MM.1S (cell line): Measurements from ENCODE around the gene LMNTD1.

ENCODE experiments used
- DNase-seq: peaks from one replicate; pipeline ENCODE4 v3.0.0-alpha.2; 2015
- H2AFZ ChIP-seq: fragments of 300-600 bp; sonication (generic); 2 replicates; pipeline ENCODE4 v1.6.0; 2016; ENCODE audit warnings: antibody characterized with exemption, low read length
- H3F3A ChIP-seq: fragments of 300-600 bp; sonication (generic); 2 replicates; pipeline ENCODE4 v1.6.1; 2016; ENCODE audit warnings: mild to moderate bottlenecking, antibody characterized with exemption, low read length, moderate library complexity, mixed read lengths; ENCODE audit not compliant: insufficient read depth
- H3K27ac ChIP-seq: fragments of 300-600 bp; sonication (generic); 2 replicates; pipeline ENCODE4 v1.5.1; 2016; ENCODE audit warnings: mild to moderate bottlenecking, low read length
- H3K27me3 ChIP-seq: fragments of 300-600 bp; sonication (generic); replicated peaks from 2 replicates; pipeline ENCODE4 v1.6.0; 2016; ENCODE audit warnings: low read length; ENCODE audit not compliant: insufficient read depth
- H3K36me3 ChIP-seq: fragments of 300-600 bp; sonication (generic); replicated peaks from 2 replicates; pipeline ENCODE4 v1.6.1; 2016; ENCODE audit warnings: mild to moderate bottlenecking, low read length, mixed read lengths; ENCODE audit not compliant: insufficient read depth
- H3K4me1 ChIP-seq: fragments of 300-600 bp; sonication (generic); 2 replicates; pipeline ENCODE4 v1.6.1; 2016; ENCODE audit warnings: low read length, mixed read lengths
- H3K4me2 ChIP-seq: fragments of 300-600 bp; sonication (generic); 2 replicates; pipeline ENCODE4 v1.6.0; 2016; ENCODE audit warnings: low read depth, low read length
- H3K4me3 ChIP-seq: fragments of 300-600 bp; sonication (generic); 2 replicates; pipeline ENCODE4 v1.5.1; 2016; ENCODE audit warnings: low read length, mixed read lengths
- H3K79me2 ChIP-seq: fragments of 300-600 bp; sonication (generic); 2 replicates; pipeline ENCODE4 v1.6.1; 2016; ENCODE audit warnings: mixed run types, low read length, mixed read lengths
- H3K9ac ChIP-seq: fragments of 300-600 bp; sonication (generic); 2 replicates; pipeline ENCODE4 v1.6.1; 2016; ENCODE audit warnings: low read length, mixed read lengths
- H3K9me2 ChIP-seq: fragments of 300-600 bp; sonication (generic); replicated peaks from 2 replicates; pipeline ENCODE4 v1.6.1; 2016; ENCODE audit warnings: mild to moderate bottlenecking, low read length, mixed read lengths; ENCODE audit not compliant: insufficient read depth
- H3K9me3 ChIP-seq: fragments of 300-600 bp; sonication (generic); replicated peaks from 2 replicates; pipeline ENCODE4 v1.6.1; 2016; ENCODE audit warnings: mild to moderate bottlenecking, low read length, mixed read lengths; ENCODE audit not compliant: insufficient read depth
- H4K20me1 ChIP-seq: fragments of 300-600 bp; sonication (generic); 2 replicates; pipeline ENCODE4 v1.6.1; 2016; ENCODE audit warnings: mild to moderate bottlenecking, low read length, moderate library complexity, mixed read lengths; ENCODE audit not compliant: insufficient read depth
- CTCF ChIP-seq: fragments of 300-600 bp; sonication (generic); IDR thresholded peaks from 2 replicates; pipeline ENCODE4 v1.5.1; 2016; ENCODE audit warnings: antibody characterized with exemption, low read length, mixed read lengths
- EZH2 ChIP-seq: fragments of 300-600 bp; sonication (generic); optimal IDR thresholded peaks from 2 replicates; pipeline ENCODE3; 2017; ENCODE audit warnings: low read depth, mild to moderate bottlenecking, antibody characterized with exemption, low read length, mixed read lengths
- EZH2phosphoT487 ChIP-seq: fragments of 300-600 bp; sonication (generic); IDR thresholded peaks from 2 replicates; pipeline ENCODE4 v1.6.1; 2018; ENCODE audit warnings: antibody characterized with exemption, low read length

LMNTD1 gene

GRCh38 chr12:25501549-25501948 lies 51.5 kb downstream of the LMNTD1 start:
- Histone ChIP-seq H3K4me3 (no peak overlapping the region), H3K9me3 (no peaks in the 10 kb centered on the region), H3K36me3 (no peaks in the 10 kb centered on the region), H3K4me1 (no peaks in the 10 kb centered on the region), H2AFZ (no peak overlapping the region), H4K20me1 (no peaks in the 10 kb centered on the region), H3K9me2 (no peaks in the 10 kb centered on the region), H3K27ac (no peak overlapping the region), H3F3A (no peaks in the 10 kb centered on the region), H3K27me3 (no peaks in the 10 kb centered on the region), H3K79me2 (no peaks in the 10 kb centered on the region), H3K9ac (no peak overlapping the region), H3K4me2 (no peak overlapping the region)
- TF ChIP-seq CTCF = no peak
- no peak for TF ChIP-seq EZH2phosphoT487
- TF ChIP-seq EZH2 = no peak
- no peak for DNase-seq

- H3K4me2 ChIP-seq = no peak overlapping the region
- no peaks in the 10 kb centered on the region for H3K9me3 ChIP-seq
- no peak overlapping the region for H2AFZ ChIP-seq
- no peaks in the 10 kb centered on the region for H3K36me3 ChIP-seq
- no peak overlapping the region for H3K4me3 ChIP-seq
- TF ChIP-seq EZH2 = no peak
- TF ChIP-seq CTCF = no peak
- TF ChIP-seq EZH2phosphoT487 = no peak
- DNase-seq = no peak
- H3K9ac ChIP-seq = no peak overlapping the region
- H3K9me2 ChIP-seq = no peaks in the 10 kb centered on the region
- H4K20me1 ChIP-seq = no peaks in the 10 kb centered on the region
- H3K4me1 ChIP-seq = no peaks in the 10 kb centered on the region
- no peak overlapping the region for H3K27ac ChIP-seq
- no peaks in the 10 kb centered on the region for H3K79me2 ChIP-seq
- no peaks in the 10 kb centered on the region for H3F3A ChIP-seq
- H3K27me3 ChIP-seq = no peaks in the 10 kb centered on the region
Observed at GRCh38 chr12:25500651-25501050, 52.4 kb downstream of the LMNTD1 start.

- TF ChIP-seq EZH2 (no peak), CTCF (no peak), EZH2phosphoT487 (no peak)
Observed at GRCh38 chr12:25497021-25497420, 56.1 kb downstream of the LMNTD1 start.

More at GRCh38 chr12:25497021-25497420, 56.1 kb downstream of the LMNTD1 start:
- no peak overlapping the region for H3K4me3 ChIP-seq
- no peaks in the 10 kb centered on the region for H3K9me3 ChIP-seq
- H3K4me2 ChIP-seq = no peak overlapping the region
- no peak overlapping the region for H3K9ac ChIP-seq
- no peak overlapping the region for H3K27ac ChIP-seq
- no peaks in the 10 kb centered on the region for H4K20me1 ChIP-seq
- no peaks in the 10 kb centered on the region for H3K36me3 ChIP-seq
- H3K27me3 ChIP-seq = no peaks in the 10 kb centered on the region
- H3K4me1 ChIP-seq = no peaks in the 10 kb centered on the region
- H3K9me2 ChIP-seq = no peaks in the 10 kb centered on the region
- DNase-seq = no peak
- no peaks in the 10 kb centered on the region for H3F3A ChIP-seq
- H2AFZ ChIP-seq = no peak overlapping the region
- no peaks in the 10 kb centered on the region for H3K79me2 ChIP-seq
